Measurements from ENCODE around the gene ZNF492.
"Not testable (repeated sequence)": the region's sequence is repeated elsewhere in the genome, so short reads cannot be mapped to it uniquely, and the experiment has no call there.

Gene ZNF492

GRCh38 chr19:22617614-22618320, 16.4 kb upstream of the ZNF492 start:
- no peak for DNase-seq

- no peak for DNase-seq
These were observed 14.8 kb upstream of the ZNF492 start for GRCh38 chr19:22619371-22619770.

GRCh38 chr19:22619932-22620331, 14.2 kb upstream of the ZNF492 start:
- no peak for DNase-seq

GRCh38 chr19:22620401-22620800, 13.7 kb upstream of the ZNF492 start:
- no peak for DNase-seq

GRCh38 chr19:22620912-22621311, 13.2 kb upstream of the ZNF492 start:
- no peak for DNase-seq

GRCh38 chr19:22622020-22622419, 12.1 kb upstream of the ZNF492 start:
- DNase-seq, result no peak

- DNase-seq, result no peak
These were observed 11.0 kb upstream of the ZNF492 start for GRCh38 chr19:22622901-22623840.

- no peak for DNase-seq
These were observed 10.3 kb upstream of the ZNF492 start for GRCh38 chr19:22623841-22624221.

- DNase-seq, result no peak
These were observed 8.7 kb upstream of the ZNF492 start for GRCh38 chr19:22625266-22626035.

GRCh38 chr19:22627526-22627925, 6.6 kb upstream of the ZNF492 start:
- DNase-seq, result no peak

GRCh38 chr19:22628401-22628800, 5.7 kb upstream of the ZNF492 start:
- no peak for DNase-seq

- DNase-seq, result no peak
These were observed 315 bp downstream of the ZNF492 start for GRCh38 chr19:22634450-22634827.

GRCh38 chr19:22685493-22685892, 51.4 kb downstream of the ZNF492 start:
- DNase-seq, result not testable (repeated sequence)

- DNase-seq, result not testable (repeated sequence)
These were observed 68.5 kb downstream of the ZNF492 start for GRCh38 chr19:22702661-22703060.

- DNase-seq, result not testable (repeated sequence)
These were observed 69.0 kb downstream of the ZNF492 start for GRCh38 chr19:22703096-22703495.

GRCh38 chr19:22708983-22709382, 74.9 kb downstream of the ZNF492 start:
- DNase-seq, result no peak
